KMS-11 (cell line): ENCODE results near the gene DPM2.

ENCODE experiments used
- H2AFZ ChIP-seq: fragments of 200-600 bp; sonication (generic); 2 replicates; pipeline ENCODE4 v1.6.1; 2016; ENCODE audit warnings: antibody characterized with exemption, mixed run types, low read depth
- H3K27ac ChIP-seq: fragments of 200-600 bp; sonication (generic); 2 replicates; pipeline ENCODE4 v1.6.1; 2016; ENCODE audit warnings: mild to moderate bottlenecking, mixed run types
- H3K27me3 ChIP-seq: fragments of 200-600 bp; sonication (generic); 2 replicates; pipeline ENCODE4 v1.6.1; 2017; ENCODE audit warnings: mild to moderate bottlenecking, low read depth, mixed run types, moderate library complexity; ENCODE audit not compliant: insufficient read depth
- H3K36me3 ChIP-seq: fragments of 200-600 bp; sonication (generic); 2 replicates; pipeline ENCODE4 v1.6.1; 2017; ENCODE audit warnings: mild to moderate bottlenecking, mixed run types; ENCODE audit not compliant: insufficient read depth
- H3K4me1 ChIP-seq: fragments of 200-600 bp; sonication (generic); 2 replicates; pipeline ENCODE4 v1.6.1; 2016; ENCODE audit warnings: mild to moderate bottlenecking, low read depth, mixed run types; ENCODE audit not compliant: poor library complexity, severe bottlenecking
- H3K4me2 ChIP-seq: fragments of 200-600 bp; sonication (generic); 2 replicates; pipeline ENCODE4 v1.7.0; 2016; ENCODE audit warnings: mild to moderate bottlenecking, mixed run types
- H3K4me3 ChIP-seq: fragments of 200-600 bp; sonication (generic); IDR thresholded peaks from 2 replicates; pipeline ENCODE4 v1.6.1; 2017; ENCODE audit warnings: low read depth, low read length, mixed read lengths; ENCODE audit not compliant: insufficient read depth
- H3K79me2 ChIP-seq: fragments of 200-600 bp; sonication (generic); 2 replicates; pipeline ENCODE4 v1.6.1; 2016; ENCODE audit warnings: low read depth, mixed run types; ENCODE audit not compliant: insufficient read depth
- H3K9ac ChIP-seq: fragments of 200-600 bp; sonication (generic); 2 replicates; pipeline ENCODE4 v1.6.1; 2016; ENCODE audit warnings: mild to moderate bottlenecking, mixed run types
- H4K20me1 ChIP-seq: fragments of 200-600 bp; sonication (generic); 2 replicates; pipeline ENCODE4 v1.6.1; 2016; ENCODE audit warnings: mild to moderate bottlenecking, mixed run types; ENCODE audit not compliant: insufficient read depth
- CTCF ChIP-seq: fragments of 200-600 bp; sonication (generic); conservative IDR thresholded peaks from 2 replicates; pipeline ENCODE4 v1.6.1; 2017; ENCODE audit warnings: low read depth, mild to moderate bottlenecking, antibody characterized with exemption, low read length, moderate library complexity, mixed read lengths

The DPM2 gene

GRCh38 chr9:127892831-127893230 lies 44.8 kb downstream of the DPM2 start:
- Histone ChIP-seq H4K20me1 (no peaks in the 10 kb centered on the region), H3K9ac (no peak overlapping the region), H3K79me2 (no peaks in the 10 kb centered on the region), H3K36me3 (no peaks in the 10 kb centered on the region; the same call in 1 of the 2 replicates), H3K4me1 (no peaks in the 10 kb centered on the region), H3K27ac (no peak overlapping the region), H3K27me3 (no peaks in the 10 kb centered on the region), H3K4me3 (no peak overlapping the region), H3K4me2 (no peak overlapping the region), H2AFZ (no peak overlapping the region)
- no peak for TF ChIP-seq CTCF

GRCh38 chr9:127890053-127890452 lies 47.6 kb downstream of the DPM2 start:
- Histone ChIP-seq H3K4me1 (no peaks in the 10 kb centered on the region), H3K79me2 (no peaks in the 10 kb centered on the region), H3K4me2 (no peak overlapping the region), H3K4me3 (no peak overlapping the region), H3K36me3 (no peaks in the 10 kb centered on the region; the same call in 1 of the 2 replicates), H3K9ac (no peak overlapping the region), H3K27me3 (no peaks in the 10 kb centered on the region), H3K27ac (no peak overlapping the region), H4K20me1 (no peaks in the 10 kb centered on the region), H2AFZ (no peak overlapping the region)
- no peak for TF ChIP-seq CTCF

- Histone ChIP-seq H3K4me1 (no peaks in the 10 kb centered on the region), H4K20me1 (no peaks in the 10 kb centered on the region), H3K9ac (no peak overlapping the region), H3K79me2 (no peaks in the 10 kb centered on the region), H2AFZ (no peak overlapping the region), H3K27ac (no peak overlapping the region), H3K36me3 (no peaks in the 10 kb centered on the region), H3K27me3 (no peaks in the 10 kb centered on the region), H3K4me2 (no peak overlapping the region), H3K4me3 (no peak overlapping the region)
- TF ChIP-seq CTCF, result no peak
Measured at GRCh38 chr9:127887792-127888191, 49.9 kb downstream of the DPM2 start.

- Histone ChIP-seq H3K27me3 (no peaks in the 10 kb centered on the region), H4K20me1 (no peaks in the 10 kb centered on the region), H3K4me3 (no peak overlapping the region), H3K79me2 (no peaks in the 10 kb centered on the region), H2AFZ (no peak overlapping the region), H3K36me3 (no peaks in the 10 kb centered on the region), H3K4me1 (no peaks in the 10 kb centered on the region), H3K4me2 (no peak overlapping the region), H3K27ac (no peak overlapping the region), H3K9ac (no peak overlapping the region)
- no peak for TF ChIP-seq CTCF
Measured at GRCh38 chr9:127886401-127886972, 51.2 kb downstream of the DPM2 start.
